MM.1S (cell line): ENCODE results near the gene PAPLN.

Experiments
- CTCF ChIP-seq: fragments of 300-600 bp; sonication (generic); IDR thresholded peaks from 2 replicates; pipeline ENCODE4 v1.5.1; 2016; ENCODE audit warnings: antibody characterized with exemption, low read length, mixed read lengths
- EZH2 ChIP-seq: fragments of 300-600 bp; sonication (generic); optimal IDR thresholded peaks from 2 replicates; pipeline ENCODE3; 2017; ENCODE audit warnings: low read depth, mild to moderate bottlenecking, antibody characterized with exemption, low read length, mixed read lengths
- EZH2phosphoT487 ChIP-seq: fragments of 300-600 bp; sonication (generic); IDR thresholded peaks from 2 replicates; pipeline ENCODE4 v1.6.1; 2018; ENCODE audit warnings: antibody characterized with exemption, low read length

GRCh38 chr14:73238941-73239340 is 1.6 kb downstream of the PAPLN start:
- TF ChIP-seq EZH2 (no peak), CTCF (no peak), EZH2phosphoT487 (no peak)
